ENCODE measurements around the gene CEMIP. TPM values are rescaled to one million over a fixed set of nuclear protein-coding genes. Genes with fewer than 3 reads are reported as not detected.

CEMIP gene
- total RNA-seq, 1 donor from 2014 or later, result 5.3 TPM

DNA sequence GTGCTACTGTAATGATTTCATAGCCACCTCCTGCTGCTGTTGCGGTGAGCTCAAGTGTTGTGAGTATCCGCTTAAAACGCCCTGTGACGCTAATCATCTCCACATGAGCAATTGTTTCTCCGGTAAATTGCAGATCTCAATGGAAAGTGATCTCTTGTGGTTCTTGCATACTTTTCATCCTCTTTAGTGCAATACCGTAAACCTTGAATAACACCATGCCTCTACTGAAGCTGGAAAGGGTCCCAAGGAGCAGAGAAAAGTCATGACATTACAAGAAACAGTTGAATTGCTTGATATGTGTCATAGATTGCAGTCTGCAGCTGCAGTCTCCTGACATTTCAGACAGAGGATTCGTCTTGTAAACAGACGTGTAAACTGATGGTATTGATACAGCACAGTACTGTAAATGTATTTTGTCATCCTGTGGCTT is 6.0 kb upstream of the CEMIP start:
- no peak for TF ChIP-seq CTCF (IDR thresholded peaks at IDR 0.05; ENCODE audit: insufficient read depth, low read length, severe bottlenecking)
- FAIRE-seq (peak; percentile 70), DNase-seq (ENCODE audit: low read depth) (peak; percentile 50)
- Histone ChIP-seq H3K4me3 (ENCODE audit: low read depth, low read length) (no peak overlapping the region), H3K36me3 (ENCODE audit: control insufficient read depth, insufficient read depth, low read length) (no peaks in the 10 kb centered on the region), H3K27me3 (ENCODE audit: control insufficient read depth, insufficient read depth, low read length) (no peaks in the 10 kb centered on the region)

- Histone ChIP-seq H3K27me3 (ENCODE audit: control insufficient read depth, insufficient read depth, low read length) (no peaks in the 10 kb centered on the region), H3K4me3 (ENCODE audit: low read depth, low read length) (no peak overlapping the region), H3K36me3 (ENCODE audit: control insufficient read depth, insufficient read depth, low read length) (no peaks in the 10 kb centered on the region)
- FAIRE-seq (no peak), DNase-seq (ENCODE audit: low read depth) (no peak)
- no peak for TF ChIP-seq CTCF (IDR thresholded peaks at IDR 0.05; ENCODE audit: insufficient read depth, low read length, severe bottlenecking)
Observed at GRCh38 chr15:80773792-80774352, 5.3 kb upstream of the CEMIP start.

GRCh38 chr15:80774486-80774885 is 4.7 kb upstream of the CEMIP start:
- H3K27me3 ChIP-seq (ENCODE audit: control insufficient read depth, insufficient read depth, low read length), result no peaks in the 10 kb centered on the region
- no peak for TF ChIP-seq CTCF (IDR thresholded peaks at IDR 0.05; ENCODE audit: insufficient read depth, low read length, severe bottlenecking)

GRCh38 chr15:80775338-80775737 is 3.8 kb upstream of the CEMIP start:
- no peak for TF ChIP-seq CTCF (IDR thresholded peaks at IDR 0.05; ENCODE audit: insufficient read depth, low read length, severe bottlenecking)

More at GRCh38 chr15:80774486-80774885, 4.7 kb upstream of the CEMIP start:
- FAIRE-seq (no peak), DNase-seq (ENCODE audit: low read depth) (no peak)
- no peak overlapping the region for H3K4me3 ChIP-seq (ENCODE audit: low read depth, low read length)
- H3K36me3 ChIP-seq (ENCODE audit: control insufficient read depth, insufficient read depth, low read length), result no peaks in the 10 kb centered on the region

DNA sequence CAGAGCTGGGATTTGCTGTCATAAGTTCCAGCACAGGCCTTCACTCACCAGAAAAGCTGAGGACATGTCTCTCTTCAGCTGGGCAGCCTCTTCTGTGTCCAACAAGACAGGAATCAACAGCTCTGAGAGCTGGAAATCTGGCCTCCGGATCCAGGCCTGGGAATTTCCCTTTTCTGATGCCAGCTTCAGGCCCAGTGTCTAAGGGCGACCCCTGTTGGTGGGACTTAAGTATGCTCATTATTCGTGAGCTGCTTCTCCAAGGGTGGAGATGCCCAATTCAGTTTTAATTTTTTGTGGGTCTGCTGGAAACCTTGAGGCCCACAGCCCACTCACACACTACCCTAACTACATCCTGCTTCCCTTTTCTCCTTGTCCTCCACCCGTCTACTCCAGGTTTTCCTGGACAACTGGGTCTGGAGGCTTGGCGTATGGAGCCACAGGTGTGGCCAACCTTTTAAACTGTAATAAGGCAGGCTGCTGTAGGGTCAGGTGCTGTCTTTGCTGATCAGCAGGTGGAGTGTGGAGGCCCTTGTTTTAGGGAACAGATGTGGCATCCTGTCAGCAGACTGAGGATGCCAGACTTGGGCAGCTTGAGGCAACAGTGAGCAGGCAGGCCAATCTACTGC is 2.6 kb upstream of the CEMIP start:
- Histone ChIP-seq H3K36me3 (ENCODE audit: control insufficient read depth, insufficient read depth, low read length) (no peaks in the 10 kb centered on the region), H3K27me3 (ENCODE audit: control insufficient read depth, insufficient read depth, low read length) (no peaks in the 10 kb centered on the region), H3K4me3 (ENCODE audit: low read depth, low read length) (no peak overlapping the region)
- peak; percentile 89 for TF ChIP-seq CTCF (IDR thresholded peaks at IDR 0.05; ENCODE audit: insufficient read depth, low read length, severe bottlenecking)
- peak; percentile 73 for DNase-seq (ENCODE audit: low read depth)
- no peak for FAIRE-seq

More at GRCh38 chr15:80775338-80775737, 3.8 kb upstream of the CEMIP start:
- H3K36me3 ChIP-seq (ENCODE audit: control insufficient read depth, insufficient read depth, low read length), result no peaks in the 10 kb centered on the region
- no peaks in the 10 kb centered on the region for H3K27me3 ChIP-seq (ENCODE audit: control insufficient read depth, insufficient read depth, low read length)
- no peak overlapping the region for H3K4me3 ChIP-seq (ENCODE audit: low read depth, low read length)
- DNase-seq (ENCODE audit: low read depth) (no peak), FAIRE-seq (no peak)

Measured in bronchial epithelial cell (primary cell).